Colonic mucosa (tissue), 4 donors: ENCODE data around the gene SGF29. TPM values are rescaled to one million over a fixed set of nuclear protein-coding genes. Genes with fewer than 3 reads are reported as not detected.

Experiments used
- DNase-seq: peaks from one replicate; pipeline ENCODE4 v3.0.0-alpha.2; 2020
- H3K27ac ChIP-seq: fragments of 200-600 bp; one replicate; pipeline ENCODE4 v1.8.0; 2021
- H3K27me3 ChIP-seq: fragments of 200-600 bp; one replicate; pipeline ENCODE4 v1.8.0; 2021
- H3K36me3 ChIP-seq: fragments of 200-600 bp; one replicate; pipeline ENCODE4 v1.8.0; 2021
- H3K4me1 ChIP-seq: fragments of 200-600 bp; one replicate; pipeline ENCODE4 v1.8.0; 2021; ENCODE audit warnings: mild to moderate bottlenecking
- H3K4me3 ChIP-seq: fragments of 200-600 bp; one replicate; pipeline ENCODE4 v1.8.0; 2021
- H3K9ac ChIP-seq, 2 donors: one replicate each; pipeline ENCODE4 v1.7.0; 2013; ENCODE audit warnings: control low read depth in 2 of 2, low read depth in 2 of 2, low read length in 2 of 2
- H3K9me3 ChIP-seq: fragments of 200-600 bp; one replicate; pipeline ENCODE4 v1.8.0; 2021
- intact Hi-C: fragments of 100-400 bp; cut with DNase I; formaldehyde crosslinking; loops from one replicate; pipeline ENCODE4 v1.14.1; 2022
- total RNA-seq, 2 donors: library from RNA; stranded (reverse); fragmentation: NEBNext Ultra II Directional in 1 of 2; extraction: Animal tissue kit (Norgen Biotek cat#: 25700) in 1 of 2; gene quantifications; one replicate each; pipeline ENCODE4 v1.2.1, GENCODE V29; 2021
- TF ChIP-seq, protein P1 (sequence below): fragments of 200-600 bp; IDR thresholded peaks from one replicate; pipeline ENCODE4 v1.8.0; 2022; ENCODE audit warnings: antibody characterized with exemption, mild to moderate bottlenecking
- donor health status: healthy.
- donor health status: DM: no; HTN: no; CAD: no.
- donor health status: DM: no; HTN: no; CAD: no.

SGF29 gene
- total RNA-seq, 2 donors from 2014 or later = 17.4 to 19.3 TPM

DNA sequence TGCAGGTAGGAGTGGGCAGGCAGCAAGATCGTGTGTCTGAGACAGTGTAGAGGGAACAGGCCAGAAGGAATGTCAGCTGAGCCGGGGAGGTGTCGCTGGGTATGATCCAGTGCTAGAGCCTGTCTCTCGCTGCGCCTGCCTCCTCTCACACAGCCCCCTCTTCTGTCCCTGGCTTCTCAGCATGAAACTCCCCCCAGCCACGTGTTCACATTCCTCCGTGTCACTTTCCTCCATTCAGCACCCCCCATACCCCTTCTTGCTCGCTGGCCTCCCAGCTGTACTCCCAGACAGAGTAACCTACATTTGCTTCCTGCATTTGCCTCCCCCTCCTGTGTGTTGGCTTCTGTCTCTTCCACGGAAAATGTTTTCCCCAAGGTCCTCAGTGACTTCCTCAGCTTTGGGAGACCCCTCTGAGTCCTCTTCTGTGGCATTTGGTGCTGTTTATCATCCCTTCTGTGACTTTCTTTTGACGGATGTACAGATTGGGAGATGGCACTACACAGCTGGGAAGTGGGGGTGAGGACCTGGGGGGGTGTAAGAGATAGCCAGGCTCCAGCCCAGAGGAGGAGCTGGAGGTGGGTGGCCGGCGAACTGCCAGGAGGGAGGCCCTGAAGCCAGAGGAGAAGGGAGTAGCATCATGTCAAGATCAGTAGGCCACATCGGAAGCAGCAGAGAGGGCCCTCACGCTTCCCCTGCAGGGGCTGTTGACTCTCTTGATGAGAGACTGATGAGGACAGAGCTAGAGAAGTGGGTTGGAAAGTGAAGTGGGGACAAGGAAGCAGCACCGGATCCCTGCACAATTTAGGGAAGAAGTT is 19.2 kb downstream of the SGF29 start:
- H3K9me3 ChIP-seq = no peaks in the 10 kb centered on the region
- no peaks in the 10 kb centered on the region for H3K36me3 ChIP-seq
- intact Hi-C loops = no loop called here
- TF ChIP-seq, protein P1, sequence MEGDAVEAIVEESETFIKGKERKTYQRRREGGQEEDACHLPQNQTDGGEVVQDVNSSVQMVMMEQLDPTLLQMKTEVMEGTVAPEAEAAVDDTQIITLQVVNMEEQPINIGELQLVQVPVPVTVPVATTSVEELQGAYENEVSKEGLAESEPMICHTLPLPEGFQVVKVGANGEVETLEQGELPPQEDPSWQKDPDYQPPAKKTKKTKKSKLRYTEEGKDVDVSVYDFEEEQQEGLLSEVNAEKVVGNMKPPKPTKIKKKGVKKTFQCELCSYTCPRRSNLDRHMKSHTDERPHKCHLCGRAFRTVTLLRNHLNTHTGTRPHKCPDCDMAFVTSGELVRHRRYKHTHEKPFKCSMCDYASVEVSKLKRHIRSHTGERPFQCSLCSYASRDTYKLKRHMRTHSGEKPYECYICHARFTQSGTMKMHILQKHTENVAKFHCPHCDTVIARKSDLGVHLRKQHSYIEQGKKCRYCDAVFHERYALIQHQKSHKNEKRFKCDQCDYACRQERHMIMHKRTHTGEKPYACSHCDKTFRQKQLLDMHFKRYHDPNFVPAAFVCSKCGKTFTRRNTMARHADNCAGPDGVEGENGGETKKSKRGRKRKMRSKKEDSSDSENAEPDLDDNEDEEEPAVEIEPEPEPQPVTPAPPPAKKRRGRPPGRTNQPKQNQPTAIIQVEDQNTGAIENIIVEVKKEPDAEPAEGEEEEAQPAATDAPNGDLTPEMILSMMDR = no peak
- no peak overlapping the region for H3K27ac ChIP-seq
- no peak overlapping the region for H3K4me3 ChIP-seq
- no peak overlapping the region for H3K9ac ChIP-seq
- no peaks in the 10 kb centered on the region for H3K27me3 ChIP-seq
- H3K4me1 ChIP-seq = no peaks in the 10 kb centered on the region
- DNase-seq = no peak

DNA sequence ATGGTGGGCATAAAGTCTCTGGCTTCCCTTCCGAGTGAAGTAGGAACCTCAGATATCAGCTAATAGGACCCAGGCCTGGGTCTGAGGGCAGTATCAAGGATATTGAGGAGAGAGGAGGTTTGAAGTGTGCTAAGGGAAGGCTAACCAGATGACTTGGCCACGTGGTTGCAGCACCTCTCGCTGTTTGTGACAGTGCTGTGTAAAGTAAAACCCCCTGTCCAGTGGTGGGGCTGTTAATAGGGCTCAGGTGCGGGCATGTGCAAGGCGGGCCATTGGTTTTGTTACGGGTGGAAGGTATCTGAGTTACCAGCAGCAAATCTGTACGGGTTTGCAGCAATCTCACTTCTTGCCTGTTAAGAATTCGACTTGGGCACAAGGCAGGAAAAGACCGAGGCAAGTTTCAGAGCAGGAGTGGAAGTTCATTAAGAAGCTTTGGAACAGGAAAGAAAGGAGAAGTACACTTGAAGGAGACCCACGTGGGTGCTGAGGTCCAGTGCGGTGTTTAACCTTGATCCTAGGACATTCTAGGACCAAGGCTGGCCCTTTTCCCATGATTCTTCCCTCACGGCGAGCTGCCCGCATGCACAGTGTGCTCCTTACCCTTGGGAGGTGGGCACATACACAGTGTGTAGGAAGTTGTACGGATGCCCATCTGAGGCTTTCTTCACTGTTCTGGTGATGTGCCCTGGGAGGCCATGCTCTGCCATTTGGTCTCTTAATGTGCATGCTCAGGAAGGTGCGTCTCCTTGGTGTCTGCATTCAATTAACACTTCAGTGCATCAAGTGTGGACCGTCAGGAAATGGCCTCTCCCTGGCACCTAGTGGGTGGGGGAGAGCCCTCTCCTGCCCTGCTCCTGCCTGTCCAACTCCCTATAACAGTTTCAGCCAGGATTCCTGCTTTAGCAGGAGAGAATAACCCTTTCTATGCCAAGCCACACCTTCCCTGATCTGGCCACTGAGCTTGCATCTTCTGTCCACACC is 20.3 kb downstream of the SGF29 start:
- intact Hi-C loops = no loop called here
- no peak overlapping the region for H3K9ac ChIP-seq
- H3K27ac ChIP-seq = no peak overlapping the region
- no peaks in the 10 kb centered on the region for H3K9me3 ChIP-seq
- TF ChIP-seq, protein P1 = no peak
- no peaks in the 10 kb centered on the region for H3K4me1 ChIP-seq
- H3K4me3 ChIP-seq = no peak overlapping the region
- H3K27me3 ChIP-seq = no peaks in the 10 kb centered on the region
- no peak for DNase-seq
- H3K36me3 ChIP-seq = no peaks in the 10 kb centered on the region

DNA sequence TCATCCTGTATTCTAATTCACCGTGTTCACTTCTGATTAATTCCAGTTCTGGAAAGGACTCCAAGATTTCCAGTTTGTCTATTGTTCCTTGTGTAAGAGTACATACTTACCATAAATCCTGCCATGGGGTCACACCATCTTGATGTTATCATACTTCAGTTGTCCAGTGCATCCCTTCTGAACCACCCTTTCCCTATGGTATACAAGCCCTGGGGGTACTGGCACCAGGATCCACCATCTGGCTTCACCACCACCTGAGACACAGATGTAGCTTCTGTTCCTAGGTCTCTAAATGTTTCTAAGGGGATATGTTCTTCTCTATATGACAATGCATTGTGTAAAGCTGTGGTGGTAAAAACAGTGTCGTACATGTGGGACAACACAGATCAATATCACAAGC is 21.2 kb downstream of the SGF29 start:
- Histone ChIP-seq H3K4me3 (no peak overlapping the region), H3K27me3 (no peaks in the 10 kb centered on the region), H3K36me3 (no peaks in the 10 kb centered on the region), H3K4me1 (no peaks in the 10 kb centered on the region), H3K9me3 (no peaks in the 10 kb centered on the region), H3K9ac (no peak overlapping the region), H3K27ac (no peak overlapping the region)
- intact Hi-C loops = no loop called here
- DNase-seq = no peak
- TF ChIP-seq, protein P1 = no peak

DNA sequence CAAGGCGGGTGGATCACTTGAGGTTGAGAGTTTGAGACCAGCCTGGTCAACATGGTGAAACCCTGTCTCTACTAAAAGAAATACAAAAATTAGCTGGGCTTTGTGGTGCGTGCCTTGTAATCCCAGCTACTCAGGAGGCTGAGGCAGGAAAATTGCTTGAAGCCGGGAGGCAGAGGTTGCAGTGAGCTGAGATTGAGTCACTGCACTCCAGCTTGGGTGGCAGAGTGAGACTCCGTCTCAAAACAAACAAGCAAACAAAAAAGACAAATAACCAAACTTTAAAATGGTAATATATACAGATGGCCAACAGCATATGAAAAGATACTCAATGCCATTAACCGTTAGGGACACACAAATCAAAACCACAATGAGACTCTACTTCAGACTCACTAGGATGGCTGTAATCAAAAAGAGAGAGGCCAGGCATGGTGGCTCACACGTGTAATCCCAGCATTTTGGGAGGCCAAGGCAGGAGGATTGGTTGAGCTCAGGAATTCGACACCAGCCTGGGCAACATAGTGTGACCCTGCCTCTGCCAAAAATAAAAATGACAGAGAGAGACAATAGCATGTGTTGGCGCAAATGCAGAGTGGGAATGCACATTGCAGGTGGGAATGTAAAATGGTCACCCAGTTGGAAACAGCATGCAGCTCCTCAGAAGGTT is 21.9 kb downstream of the SGF29 start:
- TF ChIP-seq, protein P1 = no peak
- H3K4me3 ChIP-seq = no peak overlapping the region

DNA sequence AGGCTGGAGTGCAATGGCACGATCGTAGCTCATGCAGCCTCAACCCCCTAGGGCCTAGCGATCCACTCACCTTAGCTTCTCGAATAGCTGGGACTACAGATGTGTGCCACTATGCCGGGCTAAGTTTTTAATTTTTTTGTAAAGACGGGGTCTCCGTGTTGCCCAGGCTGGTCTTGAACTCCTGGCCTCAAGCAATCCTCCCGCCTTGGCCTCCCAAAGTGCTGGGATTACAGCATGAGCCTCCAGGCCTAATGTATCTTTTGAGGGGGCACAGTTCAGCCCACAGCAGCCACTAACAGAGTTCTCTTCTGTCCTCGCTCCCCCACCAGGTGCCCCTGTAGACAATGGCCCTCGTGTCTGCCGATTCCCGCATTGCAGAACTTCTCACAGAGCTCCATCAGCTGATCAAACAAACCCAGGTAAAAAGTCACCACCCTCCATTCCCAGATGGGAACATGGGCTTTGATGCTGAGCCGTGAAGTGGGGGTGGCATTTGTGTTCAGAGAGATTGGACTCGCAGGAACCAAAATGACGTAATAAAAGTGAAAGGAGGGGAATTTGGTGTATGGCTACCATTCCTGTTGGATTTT is 27.1 kb downstream of the SGF29 start:
- TF ChIP-seq, protein P1 = no peak

More for the DNA sequence above, 21.9 kb downstream of the SGF29 start:
- DNase-seq = no peak
- H3K27me3 ChIP-seq = no peaks in the 10 kb centered on the region
- H3K9ac ChIP-seq = no peak overlapping the region
- no peaks in the 10 kb centered on the region for H3K4me1 ChIP-seq
- no peaks in the 10 kb centered on the region for H3K9me3 ChIP-seq
- no peak overlapping the region for H3K27ac ChIP-seq
- no peaks in the 10 kb centered on the region for H3K36me3 ChIP-seq
- intact Hi-C loops = no loop called here

More for the DNA sequence above, 27.1 kb downstream of the SGF29 start:
- Histone ChIP-seq H3K9ac (no peak overlapping the region), H3K9me3 (no peaks in the 10 kb centered on the region), H3K4me3 (no peak overlapping the region), H3K27ac (no peak overlapping the region), H3K36me3 (peaks cover 3% of the 10 kb centered on the region), H3K27me3 (no peaks in the 10 kb centered on the region), H3K4me1 (no peaks in the 10 kb centered on the region)
- DNase-seq = no peak
- intact Hi-C loops = no loop called here
